Measurements from ENCODE around the gene TNS4. TPM values are rescaled to one million over a fixed set of nuclear protein-coding genes. Genes with fewer than 3 reads are reported as not detected.
A peak's percentile ranks its signal among the peaks of the same experiment; 100 is the strongest.

The TNS4 gene
- polyA plus RNA-seq, 2 of the 4 experiments (the other 2 are of a cell fraction): 24.2 to 73.5 TPM

DNA sequence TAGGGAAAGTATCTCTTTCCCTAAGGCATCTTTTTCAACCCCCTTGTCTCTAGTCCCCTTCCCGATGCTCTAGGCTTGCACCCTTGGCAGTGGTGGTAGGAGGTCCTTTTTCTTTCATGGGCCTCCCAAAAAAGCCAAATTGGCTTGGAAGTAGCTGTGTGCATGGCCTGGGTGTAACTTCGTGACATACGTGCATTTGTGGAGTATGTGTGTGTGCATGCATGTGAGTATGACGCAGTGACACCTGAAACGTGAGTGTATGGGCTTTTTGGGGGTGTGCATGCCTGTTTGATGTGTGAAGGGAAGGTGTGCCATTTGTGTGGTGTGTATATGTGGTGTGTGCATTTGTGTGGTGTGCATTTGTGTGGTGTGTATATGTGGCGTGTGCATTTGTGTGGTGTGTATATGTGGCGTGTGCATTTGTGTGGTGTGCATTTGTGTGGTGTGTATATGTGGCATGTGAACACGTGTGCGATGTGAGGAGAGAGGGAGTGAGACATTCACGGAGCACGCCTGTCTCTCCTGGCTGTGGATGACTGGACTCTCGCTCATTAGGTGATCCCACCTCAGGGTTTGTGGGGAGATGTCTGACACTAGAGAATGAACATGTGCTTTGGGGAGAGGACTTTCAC is 42.5 kb downstream of the TNS4 start:
- Histone ChIP-seq H3K9me3 (no peaks in the 10 kb centered on the region), H3K27ac (peak overlapping the region; percentile 71 to 90), H3K4me1 (peaks cover 100% of the 10 kb centered on the region), H3K4me3 (no peak overlapping the region), H3K4me2 (peak overlapping the region; percentile 62)
- 88% methylated on average over 12 of the region's 12 CpGs for WGBS (ENCODE audit: missing lambda C conversion rate)
- CTCF ChIA-PET: interaction anchor here (1.1 to 37.5 kb wide), 7 partner anchors 9 to 96 kb away, joined by 3 to 822 read pairs (median 120); partner anchors contain the start of gene IGFBP4
- DNase-seq (ENCODE audit: low read depth in 1 of 2, low spot score in 1 of 2): peak in 1 of 2 experiments; percentile 42
- POLR2A ChIA-PET: interaction anchor here (0.9 to 4.4 kb wide), 3 partner anchors 12 to 17 kb away, joined by 4 to 36 read pairs (median 14); partner anchors contain the start of gene IGFBP4
- 0 out of 2 replicates have a peak, but pooled peaks have one; percentile 47 for TF ChIP-seq RARB (CRISPR knock-in tag; IDR thresholded peaks at IDR 0.05)
- TF ChIP-seq POLR2AphosphoS2 (conservative IDR thresholded peaks at IDR 0.05; ENCODE audit: low read length): peak; percentile 99
- 0 out of 2 replicates have a peak, but pooled peaks have one; percentile 38 for TF ChIP-seq KDM1A (IDR thresholded peaks at IDR 0.05; ENCODE audit: low read depth)
- TF ChIP-seq HDAC2 (IDR thresholded peaks at IDR 0.05): no peak
- FAIRE-seq: peak; percentile 91
- ATAC-seq: no peak

DNA sequence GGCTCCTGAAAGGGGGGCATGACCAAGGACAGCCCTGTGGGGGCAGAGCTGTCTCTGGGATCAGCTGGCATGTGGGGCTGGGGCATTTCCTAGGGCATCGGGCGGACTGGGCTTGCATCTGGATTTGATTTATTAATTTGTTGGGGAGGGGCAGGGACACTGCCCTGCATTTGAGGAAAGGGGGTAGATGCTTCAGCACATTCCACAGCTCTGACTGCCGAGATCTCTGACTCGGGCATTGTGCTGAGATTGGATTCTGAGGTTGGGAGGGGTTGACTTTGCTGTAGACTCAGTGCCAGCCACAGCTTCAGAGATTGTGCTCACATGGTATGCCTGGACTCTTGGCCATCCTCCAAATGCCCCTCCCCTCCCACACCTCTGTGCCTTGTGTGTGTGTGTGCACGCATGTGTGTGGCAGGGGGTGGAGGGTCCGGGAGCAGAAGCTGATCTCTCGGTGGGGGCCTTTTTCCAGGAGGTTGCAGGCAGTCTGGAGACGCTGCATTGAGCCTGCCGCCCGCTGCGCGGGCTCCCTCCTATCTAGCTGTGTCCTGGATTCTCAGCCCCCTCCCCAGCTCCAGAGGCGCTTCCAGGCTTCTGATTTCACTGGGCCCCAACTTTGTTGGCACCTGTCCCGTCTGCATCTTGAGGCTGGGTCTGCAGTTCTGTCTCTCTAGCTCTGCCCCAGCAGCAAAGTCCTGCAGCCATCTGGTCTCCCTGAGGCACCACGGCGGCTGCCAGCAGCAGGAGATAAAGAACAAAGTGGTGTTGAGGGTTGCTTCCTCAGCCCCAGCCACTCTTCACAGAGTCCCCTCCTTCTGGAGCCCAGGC is 43.2 kb downstream of the TNS4 start:
- WGBS (ENCODE audit: missing lambda C conversion rate): 60% methylated on average over 16 of the region's 16 CpGs
- 0 out of 2 replicates have a peak, but pooled peaks have one; percentile 0 for TF ChIP-seq TP53 (CRISPR knock-in tag; IDR thresholded peaks at IDR 0.05)
- TF ChIP-seq FOSL2 (IDR thresholded peaks at IDR 0.05): no peak
- no peak for TF ChIP-seq FOSL2 (CRISPR knock-in tag; IDR thresholded peaks at IDR 0.05)
- 0 out of 2 replicates have a peak, but pooled peaks have one; percentile 14 for TF ChIP-seq TFCP2L1 (CRISPR knock-in tag; IDR thresholded peaks at IDR 0.05)
- TF ChIP-seq, protein P1, sequence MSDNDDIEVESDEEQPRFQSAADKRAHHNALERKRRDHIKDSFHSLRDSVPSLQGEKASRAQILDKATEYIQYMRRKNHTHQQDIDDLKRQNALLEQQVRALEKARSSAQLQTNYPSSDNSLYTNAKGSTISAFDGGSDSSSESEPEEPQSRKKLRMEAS (IDR thresholded peaks at IDR 0.05): peak; percentile 30; the same call in 1 of the 2 replicates
- TF ChIP-seq HOXA7 (CRISPR knock-in tag; IDR thresholded peaks at IDR 0.05): peak; percentile 77
- no peak for TF ChIP-seq RARB (CRISPR knock-in tag; IDR thresholded peaks at IDR 0.05)
- TF ChIP-seq CHD4 (IDR thresholded peaks at IDR 0.05; ENCODE audit: borderline replicate concordance): no peak
- TF ChIP-seq RAD21 (conservative IDR thresholded peaks at IDR 0.05 in 1 of 2, IDR thresholded peaks at IDR 0.05 in 1 of 2): no peak
- TF ChIP-seq MAFK (IDR thresholded peaks at IDR 0.05; ENCODE audit: partially characterized antibody): peak; percentile 55
- TF ChIP-seq, protein P2, sequence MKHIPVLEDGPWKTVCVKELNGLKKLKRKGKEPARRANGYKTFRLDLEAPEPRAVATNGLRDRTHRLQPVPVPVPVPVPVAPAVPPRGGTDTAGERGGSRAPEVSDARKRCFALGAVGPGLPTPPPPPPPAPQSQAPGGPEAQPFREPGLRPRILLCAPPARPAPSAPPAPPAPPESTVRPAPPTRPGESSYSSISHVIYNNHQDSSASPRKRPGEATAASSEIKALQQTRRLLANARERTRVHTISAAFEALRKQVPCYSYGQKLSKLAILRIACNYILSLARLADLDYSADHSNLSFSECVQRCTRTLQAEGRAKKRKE (CRISPR knock-in tag; IDR thresholded peaks at IDR 0.05; ENCODE audit: low read depth): peak; percentile 39; the same call in 1 of the 2 replicates
- ATAC-seq (peak in 1 of 2 experiments; percentile 7; a peak in 3 of 6 replicates), DNase-seq (ENCODE audit: low read depth in 1 of 2, low spot score in 1 of 2) (peak in 1 of 2 experiments; percentile 68), FAIRE-seq (no peak)
- Histone ChIP-seq H3K9me3 (no peaks in the 10 kb centered on the region), H3K4me2 (peak overlapping the region; percentile 62), H3K27ac (peak overlapping the region; percentile 71 to 90), H3K4me1 (peaks cover 100% of the 10 kb centered on the region), H3K4me3 (peak overlapping the region; percentile 16)
- ChIA-PET POLR2A (interaction anchor here (0.8 to 2.7 kb wide), 4 partner anchors 9 to 18 kb away, joined by 3 to 14 read pairs (median 4); partner anchors contain the start of gene IGFBP4), CTCF (interaction anchor here (0.6 to 37.5 kb wide), 8 partner anchors 9 to 1206 kb away, joined by 3 to 822 read pairs (median 62); partner anchors contain the start of gene IGFBP4)

DNA sequence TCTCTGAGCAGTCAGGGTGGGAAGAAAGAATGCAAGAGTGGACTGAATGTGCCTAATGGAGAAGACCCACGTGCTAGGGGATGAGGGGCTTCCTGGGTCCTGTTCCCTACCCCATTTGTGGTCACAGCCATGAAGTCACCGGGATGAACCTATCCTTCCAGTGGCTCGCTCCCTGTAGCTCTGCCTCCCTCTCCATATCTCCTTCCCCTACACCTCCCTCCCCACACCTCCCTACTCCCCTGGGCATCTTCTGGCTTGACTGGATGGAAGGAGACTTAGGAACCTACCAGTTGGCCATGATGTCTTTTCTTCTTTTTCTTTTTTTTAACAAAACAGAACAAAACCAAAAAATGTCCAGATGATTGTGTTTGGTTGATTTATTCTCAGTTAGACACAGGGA is 44.1 kb downstream of the TNS4 start:
- peak overlapping the region; percentile 62 for H3K4me2 ChIP-seq

More for the DNA sequence above, 44.1 kb downstream of the TNS4 start:
- ATAC-seq: no peak
- peak in 1 of 2 experiments; percentile 28 for DNase-seq (ENCODE audit: low read depth in 1 of 2, low spot score in 1 of 2)
- POLR2A ChIA-PET: interaction anchor here (0.9 kb wide), 1 partner anchor 19 kb away, joined by 4 read pairs; no protein-coding TSS in a partner anchor
- peak in 1 of 2 experiments; percentile 16; a peak in 2 of 5 replicates for TF ChIP-seq JUN (IDR thresholded peaks at IDR 0.05)
- TF ChIP-seq, protein P3, sequence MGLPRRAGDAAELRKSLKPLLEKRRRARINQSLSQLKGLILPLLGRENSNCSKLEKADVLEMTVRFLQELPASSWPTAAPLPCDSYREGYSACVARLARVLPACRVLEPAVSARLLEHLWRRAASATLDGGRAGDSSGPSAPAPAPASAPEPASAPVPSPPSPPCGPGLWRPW (IDR thresholded peaks at IDR 0.05): no peak
- 77% methylated on average over 3 of the region's 3 CpGs for WGBS (ENCODE audit: missing lambda C conversion rate)
- CTCF ChIA-PET: interaction anchor here (0.6 to 37.5 kb wide), 10 partner anchors 8 to 1207 kb away, joined by 3 to 822 read pairs (median 24); partner anchors contain the start of gene IGFBP4
- H3K4me1 ChIP-seq: peaks cover 100% of the 10 kb centered on the region
- peak overlapping the region; percentile 16 for H3K4me3 ChIP-seq
- FAIRE-seq: peak; percentile 36
- peak overlapping the region; percentile 71 to 90 for H3K27ac ChIP-seq
- no peaks in the 10 kb centered on the region for H3K9me3 ChIP-seq
